Nucleus accumbens (tissue), 56 donors: Measurements from ENCODE around the gene FCHO2.

Source experiments
- DNase-seq, 56 donors: peaks; one replicate each; lab custom pipeline; 2025; lab: John Stamatoyannopoulos, UW

FCHO2 gene

DNA sequence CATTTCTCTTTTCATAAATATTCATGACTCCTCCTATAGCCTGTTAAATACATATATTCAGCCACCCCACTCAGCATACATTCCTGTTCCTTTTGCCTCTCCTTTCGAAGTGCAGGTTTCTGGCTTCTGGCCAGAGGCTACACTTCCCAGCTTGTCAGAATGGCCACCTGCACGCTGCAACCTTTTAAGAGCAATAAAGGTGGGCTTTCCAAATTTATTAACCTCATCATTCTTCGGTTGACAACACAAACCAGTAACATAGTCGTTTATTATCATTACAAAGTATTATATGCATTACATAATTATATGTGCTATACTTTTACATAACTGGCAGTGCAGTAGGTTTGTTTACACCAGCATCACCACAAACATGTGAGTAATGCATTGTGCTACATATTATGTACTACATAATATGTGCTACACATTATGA lies 148.0 kb downstream of the FCHO2 start:
- DNase-seq: no peak

DNA sequence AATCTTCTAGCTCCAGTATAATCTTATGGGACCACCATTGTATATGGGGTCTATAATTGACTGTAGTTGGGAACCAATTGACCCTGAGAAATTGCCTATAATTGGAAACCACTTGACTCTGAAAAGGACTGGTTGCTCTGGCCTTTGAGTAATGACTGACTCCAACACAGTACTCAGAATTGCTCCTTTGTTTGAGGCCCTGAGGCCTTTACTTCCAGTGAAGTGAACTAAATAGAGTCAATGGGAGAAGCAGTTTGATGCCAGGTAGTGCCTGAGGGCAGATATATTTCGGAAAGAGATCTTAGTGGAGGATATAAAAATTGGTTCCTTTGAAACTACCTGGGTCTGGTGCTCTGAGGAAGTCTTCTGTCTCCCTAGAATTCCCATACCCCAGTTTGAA lies 148.5 kb downstream of the FCHO2 start:
- no peak for DNase-seq

DNA sequence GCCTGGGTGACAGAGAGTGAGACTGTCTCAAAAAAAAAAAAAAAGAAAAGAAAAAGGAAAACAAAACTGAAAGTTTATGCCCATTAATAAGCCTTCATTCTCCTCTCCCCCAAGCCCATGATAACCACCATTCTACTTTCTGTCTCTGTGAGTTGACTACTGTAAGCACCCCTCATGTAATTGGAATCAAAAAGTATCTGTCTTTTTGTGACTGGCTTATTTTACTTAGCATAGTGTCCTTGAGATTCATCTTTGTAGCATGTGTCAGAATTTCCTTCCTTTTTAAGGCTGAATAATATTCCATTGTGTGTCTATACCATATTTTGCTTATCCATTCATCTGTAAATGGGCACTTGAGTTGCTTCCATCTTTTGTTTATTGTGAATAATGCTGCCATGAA lies 150.5 kb downstream of the FCHO2 start:
- no peak for DNase-seq

DNA sequence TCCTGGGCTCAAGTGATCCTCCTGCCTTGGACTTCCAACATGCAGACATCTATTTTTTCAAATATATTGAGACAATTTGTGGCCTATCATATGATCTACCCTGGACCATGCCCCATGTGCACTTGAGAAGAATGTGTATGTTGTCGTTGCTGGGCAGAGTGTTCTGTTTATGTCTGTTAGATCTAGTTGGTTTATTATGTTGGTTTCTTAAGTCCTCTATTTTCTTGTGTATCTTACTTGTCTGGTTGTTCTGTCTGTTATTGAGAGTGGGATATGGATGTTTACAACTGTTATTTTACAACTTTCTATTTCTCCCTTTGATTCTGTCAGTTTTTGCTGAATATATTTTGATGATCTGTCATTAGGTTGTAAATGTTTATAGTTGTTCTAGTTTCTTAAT lies 154.3 kb downstream of the FCHO2 start:
- DNase-seq: no peak

DNA sequence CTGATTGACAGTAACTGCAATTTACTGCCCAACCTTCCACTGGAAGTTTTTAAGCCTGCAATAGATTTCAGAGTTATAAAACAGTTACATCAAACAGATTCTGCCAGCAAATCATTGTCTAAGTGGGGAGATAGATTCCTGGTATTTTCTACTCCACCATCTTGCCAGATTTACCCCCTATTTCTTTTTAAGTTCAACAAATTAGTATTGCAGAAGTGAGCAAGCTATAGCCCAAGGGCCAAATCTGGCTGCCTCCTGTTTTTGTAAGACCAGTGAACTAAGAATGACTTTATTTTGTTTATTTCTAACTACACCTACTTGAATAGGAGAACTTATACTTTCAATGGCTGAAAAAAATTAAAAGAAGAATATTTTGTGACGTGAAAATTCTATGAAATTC lies 155.7 kb downstream of the FCHO2 start:
- DNase-seq: no peak

DNA sequence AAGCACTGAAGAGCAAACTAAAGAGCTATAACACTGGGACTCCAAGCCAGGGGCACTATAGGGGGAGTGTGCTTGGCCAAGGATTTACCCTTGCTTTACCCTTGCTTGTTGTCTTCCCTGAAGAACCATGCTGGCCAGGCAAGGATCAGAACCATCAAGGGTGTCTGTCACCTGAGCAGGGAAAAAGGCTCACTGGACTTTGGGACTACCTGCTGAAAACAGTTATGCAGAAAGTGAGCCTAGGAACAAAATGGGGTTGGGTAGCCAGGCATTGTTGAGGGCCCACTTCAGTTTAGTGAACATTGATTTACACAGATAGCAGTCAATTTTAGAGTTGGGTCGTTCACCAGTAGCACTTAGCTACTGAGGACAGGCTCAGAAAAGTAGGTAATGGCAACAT lies 156.5 kb downstream of the FCHO2 start:
- DNase-seq: no peak

DNA sequence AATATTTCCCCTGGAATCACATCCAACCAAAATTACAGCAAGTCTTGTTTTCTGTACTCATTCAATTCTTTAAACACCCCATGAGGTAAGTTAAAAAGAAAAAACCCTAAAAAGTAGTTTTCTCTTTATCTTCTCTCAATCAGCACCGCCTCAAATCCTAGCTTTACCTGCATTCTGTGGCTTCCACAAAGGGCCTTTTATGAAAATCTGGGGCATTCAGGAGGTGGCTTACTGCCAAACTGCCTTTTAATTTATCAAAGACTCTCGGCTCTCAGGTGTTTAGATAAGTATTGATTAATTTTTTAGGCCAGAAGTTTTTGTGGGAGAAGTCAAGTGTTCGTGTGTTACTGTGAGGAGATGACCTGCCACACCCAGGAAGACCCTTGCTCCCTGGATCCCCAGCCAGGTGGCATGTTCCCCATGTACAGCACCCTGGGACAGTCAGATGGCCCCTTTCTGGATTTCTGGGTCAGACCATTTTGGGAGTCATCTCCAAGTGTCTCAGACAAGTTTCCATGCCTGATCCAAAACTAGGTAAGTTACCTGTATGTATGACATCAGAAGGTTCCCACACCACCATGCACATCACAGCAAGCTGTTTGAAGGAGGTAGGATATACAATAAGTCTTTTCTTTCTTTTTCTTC lies 158.3 kb downstream of the FCHO2 start:
- DNase-seq: no peak

DNA sequence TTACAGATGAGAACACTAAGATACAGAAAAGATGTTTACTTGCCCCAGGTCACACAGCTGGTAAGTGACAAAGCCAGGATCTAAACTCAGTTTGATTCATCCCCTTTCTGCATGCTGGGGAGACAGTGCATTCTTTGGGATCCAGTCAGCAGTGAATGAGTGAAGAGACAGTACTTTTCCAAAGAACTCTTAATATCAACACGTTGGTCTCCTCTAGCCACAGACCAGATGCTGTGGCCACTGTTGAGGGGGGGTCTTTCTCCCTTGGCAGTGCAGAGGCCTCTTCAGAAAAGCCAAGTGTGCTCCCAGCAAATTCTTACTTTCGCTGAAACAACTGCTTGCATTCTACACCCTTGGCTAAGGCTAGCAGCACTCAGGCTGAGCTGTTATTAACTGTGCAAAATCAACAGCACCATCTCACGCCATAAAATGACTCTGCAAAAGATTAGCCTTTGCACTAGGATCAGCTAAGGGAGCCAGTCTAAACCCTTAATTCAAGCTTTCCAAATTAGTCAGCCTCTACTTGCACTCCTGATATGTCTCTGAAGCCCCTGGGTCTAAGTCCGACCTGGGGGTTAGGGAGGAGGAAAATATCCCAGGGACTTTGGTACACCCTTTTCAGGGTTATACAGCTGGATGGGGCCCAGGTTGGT lies 159.7 kb downstream of the FCHO2 start:
- no peak for DNase-seq

DNA sequence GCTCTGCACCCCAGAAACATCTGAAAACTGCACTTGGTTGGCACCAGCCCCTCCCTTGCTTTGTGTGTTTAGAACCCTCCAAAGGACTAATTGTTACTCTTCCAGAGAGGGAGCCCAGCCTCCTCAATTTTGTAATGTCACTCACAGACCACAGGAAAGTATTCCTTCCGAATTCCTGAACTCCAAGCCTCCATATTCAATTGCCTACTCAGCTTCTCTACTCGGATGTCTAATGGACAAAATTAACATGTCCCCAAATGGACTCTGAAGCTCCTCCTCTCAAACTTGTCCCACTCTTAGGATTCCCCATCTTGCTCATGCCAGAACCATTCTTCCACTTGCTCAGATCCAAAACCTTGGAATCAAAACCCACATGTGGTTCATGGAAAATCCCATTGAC lies 160.7 kb downstream of the FCHO2 start:
- DNase-seq: no peak

DNA sequence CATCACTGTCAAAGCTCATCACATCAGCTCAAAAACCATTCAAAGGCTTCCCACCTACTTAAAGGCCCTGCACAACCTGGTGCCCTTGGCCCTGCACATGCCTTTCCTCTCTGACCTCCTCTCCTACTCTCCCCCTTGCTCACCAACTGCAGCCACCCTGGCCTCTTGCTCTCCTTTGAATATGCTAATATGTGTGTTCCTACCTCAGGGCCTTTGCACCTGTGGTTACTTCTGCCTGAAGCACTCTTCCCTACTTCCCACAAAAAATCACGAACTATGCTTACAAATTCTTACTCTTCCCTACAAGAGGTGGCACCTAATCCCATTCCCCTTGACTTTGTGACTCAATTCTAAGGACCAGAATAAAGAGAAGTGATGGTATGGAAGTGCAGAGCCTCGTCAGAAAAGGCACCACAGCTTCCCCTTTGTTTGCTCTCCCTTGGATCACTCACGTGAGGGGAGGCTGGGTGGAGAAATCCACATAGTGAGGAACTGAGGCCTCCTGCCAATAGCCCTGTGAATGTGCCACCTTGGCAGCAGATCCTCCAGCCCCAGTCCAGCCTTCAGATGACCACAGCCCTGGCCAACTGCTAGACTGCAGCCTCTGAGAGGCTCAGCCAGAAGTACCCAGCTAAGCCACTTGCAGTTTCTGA lies 161.4 kb downstream of the FCHO2 start:
- DNase-seq: no peak

DNA sequence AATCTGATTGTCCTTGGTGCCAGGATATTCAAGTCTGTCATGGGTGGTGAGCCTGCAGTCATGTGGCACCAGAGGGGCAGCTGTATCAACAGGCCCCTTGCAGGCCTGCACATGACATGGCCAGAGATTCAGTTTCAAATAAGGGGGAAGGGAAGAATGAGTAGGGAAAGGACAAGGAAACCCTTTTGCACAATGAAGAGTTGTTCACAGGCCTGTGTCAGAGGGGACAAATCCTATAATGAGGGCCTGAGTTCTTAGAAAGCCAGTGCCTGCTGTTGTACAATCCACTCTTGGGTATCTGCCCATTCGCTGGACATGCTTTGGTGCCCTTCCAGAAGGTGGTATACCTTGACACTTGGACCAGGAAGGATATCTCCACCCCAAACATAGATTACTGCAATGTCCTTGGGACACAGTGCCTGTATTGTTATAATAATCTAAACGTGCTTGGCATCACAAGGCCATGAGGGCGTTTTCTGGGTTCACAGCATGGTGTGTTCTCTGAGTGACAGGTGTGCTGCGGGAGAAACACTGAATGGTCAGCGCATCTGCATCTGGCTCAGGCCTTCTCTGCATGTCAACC lies 162.6 kb downstream of the FCHO2 start:
- DNase-seq: peak in 35 of 56 donors; percentile 11 to 75 (median 47)

DNA sequence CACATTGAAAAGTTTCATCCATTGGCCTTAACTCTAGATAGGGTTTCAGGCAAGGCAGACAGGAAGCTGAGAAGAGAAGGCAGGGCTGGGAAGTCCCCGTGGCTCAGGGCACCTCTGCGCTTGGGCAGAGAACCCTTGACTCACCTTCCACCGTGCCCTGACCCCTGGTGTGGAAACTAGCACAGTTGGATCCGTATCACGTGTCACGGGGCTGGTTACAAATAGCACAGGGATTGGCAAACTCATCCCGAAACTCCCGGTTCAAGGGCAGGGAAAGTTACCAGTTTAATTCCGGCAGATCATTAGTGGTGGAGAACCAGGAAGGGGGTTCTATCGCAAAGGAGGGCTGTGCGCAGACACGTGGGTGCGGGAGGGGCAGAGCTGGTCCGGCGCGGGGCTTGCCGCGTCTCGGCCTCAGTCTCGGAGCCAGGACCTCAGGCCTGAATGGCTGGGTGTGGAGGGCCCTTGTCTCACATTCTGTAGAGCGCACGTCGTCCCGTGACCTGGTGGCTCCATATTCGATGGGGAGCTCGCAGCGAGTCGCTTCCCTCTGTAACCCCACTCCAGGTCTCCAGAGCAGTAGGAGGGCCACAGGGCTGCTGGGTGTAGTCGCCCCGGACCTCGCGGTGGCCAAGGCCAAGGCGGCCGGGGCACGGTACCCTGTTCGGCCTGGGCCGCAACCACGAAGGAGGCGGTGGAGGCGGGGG lies 163.8 kb downstream of the FCHO2 start:
- DNase-seq: peak in 3 of 56 donors; percentile 19 to 30 (median 22)

DNA sequence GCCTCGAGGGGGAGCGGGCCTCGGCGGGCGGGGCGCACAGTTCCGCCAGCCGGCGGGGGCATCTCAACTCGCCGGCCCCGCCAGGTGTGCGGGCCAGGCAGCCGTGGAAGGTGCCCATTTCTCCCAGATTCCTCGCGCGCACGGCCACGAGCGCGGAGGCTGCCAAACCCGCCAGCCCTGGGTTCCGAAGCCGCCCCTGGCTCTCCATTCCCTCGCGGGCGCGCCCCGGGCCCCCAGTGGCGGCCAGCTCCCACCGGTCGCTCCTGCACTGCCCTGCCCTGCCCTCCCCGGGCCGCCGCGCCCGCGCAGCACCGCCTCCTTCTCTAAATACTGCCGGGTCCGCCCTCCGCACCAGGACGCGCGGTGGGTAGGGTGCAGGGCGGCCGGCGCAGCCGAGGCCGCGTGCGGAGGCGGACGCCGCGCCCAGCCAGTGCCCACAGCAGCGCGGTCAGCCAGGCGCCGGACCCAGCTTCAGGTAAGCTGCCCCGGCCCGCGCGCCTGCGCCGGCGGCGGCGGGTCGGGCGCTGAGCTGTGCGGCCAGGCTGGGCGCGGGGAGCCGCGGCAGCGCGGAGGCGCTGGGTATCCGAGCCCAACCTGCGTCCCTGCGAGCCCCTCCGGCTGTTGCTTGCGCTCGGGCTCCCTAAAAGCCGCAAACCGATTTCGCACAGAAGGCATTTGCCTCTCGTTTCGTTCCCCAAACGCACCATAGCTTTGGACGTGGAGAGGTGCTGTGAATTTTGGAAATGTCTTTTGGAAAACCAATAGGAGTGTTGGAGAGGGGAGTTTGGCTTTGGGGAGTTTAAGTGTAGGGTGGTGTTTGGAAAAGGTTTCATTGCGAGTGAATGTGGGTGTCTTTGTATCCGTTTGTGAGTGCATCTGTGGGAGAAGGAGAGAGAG lies 164.6 kb downstream of the FCHO2 start, which contains the start of gene TMEM171:
Gene TMEM171 (plus strand): TSS at position 354 of the 897 bp plus-strand sequence. CDS start 2,799 bp downstream, outside the sequence.
- peak in 18 of 56 donors; percentile 6 to 57 (median 21) for DNase-seq

DNA sequence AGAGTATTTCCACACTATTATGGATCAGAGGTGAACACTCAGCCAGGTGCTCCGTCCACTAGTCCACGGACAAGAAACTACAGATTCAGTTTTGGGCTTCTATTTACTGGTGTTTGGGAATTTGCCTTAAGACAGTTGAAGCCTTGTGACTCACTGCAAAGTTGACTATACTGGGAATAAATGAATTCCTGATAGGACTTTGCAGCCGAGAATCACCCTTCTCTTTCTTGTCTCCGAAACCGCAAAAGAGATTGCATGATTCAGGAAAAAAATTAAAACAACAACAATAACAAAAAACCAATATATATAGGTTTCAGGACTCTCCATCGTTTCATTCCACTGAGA lies 165.2 kb downstream of the FCHO2 start:
- no peak for DNase-seq

DNA sequence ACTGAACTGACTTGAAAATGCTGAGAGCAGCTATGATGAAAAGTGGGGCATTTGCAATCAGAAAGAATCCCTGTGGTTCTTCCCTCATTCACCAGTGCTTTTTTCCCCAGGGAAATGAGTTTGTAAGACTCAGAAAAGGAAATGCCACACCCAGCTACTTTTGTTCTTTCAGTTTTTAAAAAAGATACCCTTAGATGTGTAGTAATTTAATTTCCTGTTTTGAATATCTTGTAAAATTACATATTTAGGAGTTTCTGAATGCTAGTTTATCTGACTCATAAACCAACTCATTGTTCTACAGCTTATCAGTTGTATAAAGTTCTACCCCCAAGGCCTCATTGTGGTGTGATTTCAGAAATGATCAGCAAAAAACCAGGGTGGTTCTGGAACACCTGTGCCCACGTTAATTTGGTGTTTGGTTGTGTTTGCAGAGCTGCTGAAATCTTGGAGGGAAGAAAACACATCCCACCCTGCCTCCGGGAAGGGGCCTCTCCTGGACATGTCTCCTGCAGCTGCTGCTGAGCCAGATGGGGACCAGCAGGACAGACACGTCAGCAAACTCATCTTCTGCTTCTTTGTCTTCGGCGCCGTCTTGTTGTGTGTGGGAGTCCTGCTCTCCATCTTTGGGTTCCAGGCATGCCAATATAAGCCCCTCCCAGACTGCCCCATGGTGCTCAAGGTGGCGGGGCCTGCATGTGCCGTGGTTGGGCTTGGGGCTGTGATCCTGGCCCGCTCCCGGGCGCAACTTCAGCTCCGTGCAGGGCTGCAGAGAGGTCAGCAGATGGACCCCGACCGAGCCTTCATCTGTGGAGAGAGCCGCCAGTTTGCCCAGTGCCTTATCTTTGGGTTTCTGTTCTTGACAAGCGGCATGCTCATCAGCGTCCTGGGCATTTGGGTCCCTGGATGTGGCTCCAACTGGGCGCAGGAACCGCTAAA lies 167.3 kb downstream of the FCHO2 start:
- DNase-seq: no peak

DNA sequence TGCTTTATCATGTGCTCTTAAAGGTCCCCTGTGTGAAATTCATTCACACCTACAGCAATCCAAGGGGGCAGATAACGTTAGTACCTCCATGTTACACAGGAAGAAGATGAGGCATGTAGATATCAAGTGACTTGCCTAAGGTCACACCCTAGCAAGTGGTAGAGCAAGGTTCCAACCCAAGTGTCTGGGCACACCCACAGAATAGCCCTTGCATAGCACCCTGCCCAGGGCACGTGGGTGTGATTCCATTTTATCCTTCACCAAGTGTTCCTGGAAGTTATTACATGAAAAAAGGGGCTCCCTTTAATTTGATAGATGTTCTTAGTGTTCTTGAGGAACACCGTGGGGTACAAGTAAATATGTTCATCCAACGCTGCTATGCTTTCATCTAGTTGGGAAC lies 169.4 kb downstream of the FCHO2 start:
- no peak for DNase-seq

DNA sequence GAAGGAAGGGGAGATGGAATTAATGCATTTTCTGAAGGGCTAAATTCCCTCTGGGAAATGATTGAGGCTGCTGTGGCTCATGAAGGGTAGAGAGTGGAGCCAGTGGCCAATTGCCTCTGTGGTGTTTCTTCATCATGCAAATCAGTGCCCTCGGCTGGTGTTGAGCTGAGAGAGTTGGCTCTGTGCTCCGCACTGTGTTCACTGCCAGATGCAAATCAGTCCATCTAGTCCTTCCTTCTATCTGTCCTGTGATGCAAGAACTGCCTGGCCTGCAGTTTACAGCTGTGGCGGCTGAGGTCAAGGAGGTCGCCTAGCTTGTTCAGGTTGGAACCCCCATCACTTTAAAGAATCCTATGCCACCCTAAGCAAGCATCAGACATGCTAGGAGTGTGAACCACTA lies 170.5 kb downstream of the FCHO2 start:
- peak in 44 of 56 donors; percentile 5 to 80 (median 48) for DNase-seq

DNA sequence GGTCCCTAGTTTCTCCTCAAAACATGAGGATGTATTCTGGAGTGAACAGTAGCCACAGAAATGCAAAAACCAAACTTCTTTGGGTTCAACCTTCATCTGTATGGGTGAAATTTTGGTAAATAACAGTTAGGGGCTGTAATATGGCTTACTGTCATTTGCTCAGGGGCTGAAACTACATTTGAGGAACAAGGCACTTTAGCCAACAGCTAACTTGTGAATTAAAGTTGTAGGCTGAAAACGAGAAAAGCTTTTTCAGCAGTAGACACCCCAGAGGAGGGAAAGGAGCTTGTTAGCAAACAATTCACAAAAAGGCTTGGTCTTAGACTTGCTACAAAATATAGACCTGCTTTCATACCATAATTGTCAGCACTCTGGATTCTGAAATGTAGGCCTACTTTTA lies 171.1 kb downstream of the FCHO2 start:
- no peak for DNase-seq

DNA sequence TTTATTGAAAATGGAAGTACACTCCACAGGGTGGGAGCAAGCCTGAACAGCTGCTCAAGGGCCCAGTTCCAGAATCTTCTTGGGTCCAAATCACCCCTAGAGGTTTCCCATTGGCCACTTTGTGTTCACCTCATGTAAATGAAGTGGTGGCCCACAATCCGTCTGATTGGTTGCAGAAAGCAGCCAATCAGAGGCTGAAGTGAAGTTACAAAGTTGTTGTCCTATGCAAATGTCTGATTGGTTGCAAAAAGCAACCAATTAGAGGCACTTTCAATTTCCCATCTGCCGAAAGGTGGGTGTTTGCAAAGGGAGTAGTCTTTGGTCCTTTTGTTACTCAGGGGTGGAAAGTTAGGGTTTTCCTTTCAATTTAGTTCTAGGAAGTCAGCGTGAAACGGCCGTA lies 173.3 kb downstream of the FCHO2 start:
- no peak for DNase-seq
